Fibroblast of peridontal ligament (primary cell): Measurements from ENCODE around the gene ZNF425.
"Not testable (repeated sequence)": the region's sequence is repeated elsewhere in the genome, so short reads cannot be mapped to it uniquely, and the experiment has no call there.

Experiments
- DNase-seq: peaks from one replicate; pipeline ENCODE4 v3.0.0-alpha.2; 2010; ENCODE audit errors: extremely low read depth

Gene ZNF425

GRCh38 chr7:149133028-149133710 is 7.0 kb upstream of the ZNF425 start:
- no peak for DNase-seq

DNA sequence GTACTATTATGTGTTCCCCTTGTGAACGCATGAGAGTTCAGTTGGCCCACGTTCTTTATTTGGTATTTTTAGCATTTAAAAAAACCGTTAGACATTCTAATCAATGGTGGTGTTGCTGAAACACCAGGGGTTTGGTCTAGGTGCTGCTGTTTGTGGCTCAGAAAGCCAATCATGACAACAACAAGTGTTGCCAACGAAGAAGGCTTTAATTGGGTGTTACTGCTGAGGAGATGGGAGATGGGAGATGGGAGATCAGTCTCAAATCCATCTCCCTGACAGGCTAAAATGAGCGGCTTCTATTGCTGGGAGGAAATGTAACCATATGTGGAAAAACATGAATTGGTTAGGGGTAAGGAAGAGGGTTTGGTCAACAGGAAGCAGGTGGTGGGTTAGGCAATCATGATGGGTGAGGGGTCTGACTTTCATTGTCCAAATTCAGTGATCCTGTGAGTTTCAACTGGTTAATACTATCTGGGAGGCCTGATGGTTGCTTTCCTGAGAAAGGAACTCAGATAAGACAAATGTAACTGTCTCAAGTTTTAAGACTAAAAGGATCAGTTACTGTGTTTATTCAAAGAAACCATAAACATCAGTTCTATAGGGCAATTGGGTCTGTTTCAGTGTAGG is 4.6 kb upstream of the ZNF425 start:
- no peak for DNase-seq

DNA sequence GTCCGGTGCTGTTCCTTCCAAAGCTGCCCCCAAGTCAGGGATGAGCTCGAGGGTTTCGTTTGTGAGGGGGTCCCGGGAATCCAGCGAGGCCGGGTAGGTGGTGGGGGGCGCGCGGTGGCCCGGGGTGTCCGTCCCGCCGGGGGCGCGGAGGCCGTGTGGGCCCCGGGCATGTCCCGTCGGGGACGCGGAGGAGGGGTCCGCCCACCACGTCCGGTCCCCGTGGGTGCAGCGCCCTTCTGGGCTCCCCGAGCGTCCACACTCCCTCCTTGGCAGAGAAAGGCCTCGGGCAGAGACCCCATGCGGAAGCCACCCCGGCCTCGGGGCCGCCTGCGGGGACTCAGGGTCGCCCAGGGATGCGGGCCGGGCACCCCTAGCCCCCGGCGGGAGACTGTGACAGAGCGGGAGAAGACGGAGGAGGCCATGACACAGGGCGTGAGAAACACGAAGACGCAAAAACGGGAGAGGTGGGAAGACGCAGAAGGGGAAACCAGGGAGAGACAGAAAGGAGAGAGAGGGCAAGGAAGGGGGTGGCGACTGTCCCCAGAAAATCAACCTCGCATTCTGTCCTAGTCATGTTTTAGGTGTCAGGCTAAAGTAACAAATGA is 640 bp upstream of the ZNF425 start:
- no peak for DNase-seq

DNA sequence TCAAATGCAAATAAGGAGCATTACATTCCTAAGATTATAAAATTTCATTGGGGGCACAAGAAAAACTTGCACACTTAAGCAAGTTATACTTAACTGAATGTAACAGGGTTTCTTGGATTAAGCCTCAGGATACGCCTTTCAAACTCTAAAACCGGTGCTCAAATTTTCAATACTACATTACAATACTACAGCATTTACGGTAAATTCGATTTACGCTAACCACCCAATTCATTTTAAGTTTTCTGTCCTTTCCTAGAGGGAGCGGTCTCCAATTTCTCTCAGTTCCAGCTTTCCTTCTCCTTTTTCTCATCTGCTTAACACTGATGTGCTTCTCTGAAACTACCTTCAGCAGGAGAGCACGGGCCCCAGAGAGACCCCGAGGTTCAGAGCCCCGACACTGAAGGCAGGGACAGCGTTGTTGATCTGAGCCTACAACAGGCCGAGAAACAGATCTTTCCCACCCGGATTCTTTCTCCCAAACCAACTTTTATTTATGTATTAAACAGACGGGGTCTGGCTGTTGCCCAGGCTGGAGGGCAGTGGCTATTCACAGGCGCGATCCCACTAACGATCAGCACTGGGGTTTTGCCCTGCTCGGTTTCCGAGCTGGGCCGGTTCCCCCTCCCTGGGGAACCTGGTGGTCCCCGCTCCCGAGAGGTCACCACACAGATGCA is 798 bp downstream of the ZNF425 start:
- peak; percentile 24 for DNase-seq

GRCh38 chr7:149109969-149110368 is 16.2 kb downstream of the ZNF425 start:
- no peak for DNase-seq

DNA sequence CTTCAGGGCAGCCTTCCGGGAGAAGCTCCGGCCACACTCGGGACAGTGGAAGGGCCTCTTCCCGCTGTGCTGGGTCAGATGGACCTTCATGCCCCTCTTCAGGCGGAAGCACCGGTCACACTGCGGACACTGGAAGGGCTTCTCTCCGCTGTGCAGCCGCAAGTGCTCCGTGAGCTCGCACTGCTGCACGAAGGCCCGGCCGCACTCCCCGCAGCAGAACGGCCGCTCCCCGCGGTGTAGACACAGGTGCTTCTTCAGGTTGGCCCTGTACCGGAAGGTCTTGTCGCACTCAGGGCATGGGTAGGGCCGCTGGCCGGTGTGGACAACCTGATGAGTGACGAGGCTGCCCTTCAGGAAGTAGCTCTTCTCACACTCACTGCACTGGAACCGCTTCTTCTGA is 21.4 kb downstream of the ZNF425 start:
- no peak for DNase-seq

DNA sequence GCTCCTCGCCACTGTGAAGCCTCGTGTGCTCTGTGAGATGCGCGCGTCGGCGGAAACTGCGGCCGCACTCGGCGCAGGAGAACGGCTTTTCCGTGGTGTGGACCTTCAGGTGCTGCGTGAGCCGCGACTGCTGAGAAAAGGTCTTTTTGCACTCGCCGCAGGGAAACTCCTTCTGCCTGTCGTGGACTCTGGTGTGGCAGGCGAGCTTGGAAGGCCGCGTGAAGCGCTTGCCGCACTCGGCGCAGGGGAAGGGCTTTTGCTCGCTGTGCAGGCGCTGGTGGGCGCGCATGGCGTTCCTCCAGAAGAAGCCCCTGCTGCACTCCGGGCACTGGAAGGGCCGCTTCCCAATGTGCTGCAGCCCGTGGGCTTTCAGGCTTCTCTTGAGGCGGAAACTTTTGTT is 21.9 kb downstream of the ZNF425 start:
- no peak for DNase-seq

DNA sequence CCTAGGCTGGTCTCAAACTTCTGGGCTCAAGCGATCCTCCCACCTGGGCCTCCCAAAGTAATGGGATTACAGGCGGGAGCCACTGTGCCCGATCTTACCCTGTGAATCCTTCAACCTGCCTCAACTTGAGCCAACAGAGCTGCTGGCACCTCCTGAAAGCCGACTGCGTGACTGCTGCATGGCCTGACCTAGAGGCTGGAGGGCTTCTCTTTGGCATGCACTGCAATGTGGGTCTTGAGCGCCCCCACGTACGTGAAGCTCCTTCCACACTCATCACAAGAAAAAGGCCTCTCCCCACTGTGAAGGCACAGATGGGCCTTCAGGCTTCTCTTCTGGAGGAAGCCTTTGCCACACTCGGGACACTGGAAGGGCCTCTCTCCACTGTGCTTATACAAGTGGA is 22.7 kb downstream of the ZNF425 start:
- DNase-seq = no peak

DNA sequence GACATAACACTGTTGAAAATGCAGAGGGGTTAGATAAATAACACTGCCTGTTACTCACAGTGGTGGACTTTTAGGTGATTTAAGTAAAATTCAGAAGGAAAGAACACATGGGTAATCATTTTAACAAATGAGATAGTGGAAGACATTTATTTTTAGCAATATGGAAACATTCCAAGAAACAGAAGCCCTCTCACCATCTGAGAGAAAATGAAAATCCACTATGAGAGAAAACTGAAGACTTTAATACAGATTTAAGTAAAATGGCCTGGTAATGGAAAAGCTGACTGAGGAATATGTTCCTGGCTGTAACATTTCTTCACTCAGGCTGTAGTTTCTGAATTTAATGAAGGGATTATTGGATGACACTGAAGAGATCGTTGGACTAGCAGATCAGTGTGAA is 23.5 kb downstream of the ZNF425 start:
- DNase-seq = no peak

- DNase-seq = no peak
Observed at GRCh38 chr7:149100821-149101220, 25.3 kb downstream of the ZNF425 start.

DNA sequence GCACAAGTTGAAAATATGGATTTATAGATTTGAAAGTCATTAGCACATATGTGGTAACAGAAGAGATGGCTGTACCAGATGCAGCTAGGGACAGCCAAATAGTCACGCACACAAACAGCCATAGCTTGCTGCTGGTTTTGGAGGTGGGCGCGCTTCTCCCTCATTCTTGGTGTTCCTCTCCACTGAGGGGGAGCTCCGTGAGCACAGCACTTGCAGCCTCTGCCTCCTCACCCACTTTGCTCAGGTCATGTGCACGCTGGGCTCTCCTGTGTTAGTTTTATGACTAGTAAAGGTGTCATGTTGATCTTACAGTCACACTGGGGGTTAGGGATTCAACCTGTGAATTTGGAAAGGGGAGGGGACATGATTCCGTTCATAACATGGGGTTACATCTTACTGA is 27.1 kb downstream of the ZNF425 start:
- no peak for DNase-seq

DNA sequence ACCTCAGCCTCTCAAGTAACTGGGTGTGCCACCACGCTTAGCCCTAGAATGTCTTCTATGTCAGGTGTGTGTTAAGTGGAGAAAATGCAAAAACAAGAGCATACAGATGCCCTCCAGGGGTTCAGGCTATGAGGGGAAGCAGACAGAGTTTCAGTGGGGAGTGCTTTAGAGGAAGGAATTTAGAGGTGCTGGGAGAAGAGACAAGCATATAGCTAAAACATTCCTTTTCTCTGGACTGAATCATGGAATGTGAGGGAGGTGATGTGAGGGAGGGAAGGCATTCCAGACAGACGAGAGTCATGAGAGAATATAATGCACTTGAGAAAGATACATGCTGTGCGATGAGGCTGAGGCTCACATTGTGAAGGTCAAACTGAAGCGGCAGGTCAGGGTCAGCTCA is 29.0 kb downstream of the ZNF425 start:
- DNase-seq = no peak

- DNase-seq = no peak
Observed at GRCh38 chr7:149093228-149093627, 32.9 kb downstream of the ZNF425 start.

DNA sequence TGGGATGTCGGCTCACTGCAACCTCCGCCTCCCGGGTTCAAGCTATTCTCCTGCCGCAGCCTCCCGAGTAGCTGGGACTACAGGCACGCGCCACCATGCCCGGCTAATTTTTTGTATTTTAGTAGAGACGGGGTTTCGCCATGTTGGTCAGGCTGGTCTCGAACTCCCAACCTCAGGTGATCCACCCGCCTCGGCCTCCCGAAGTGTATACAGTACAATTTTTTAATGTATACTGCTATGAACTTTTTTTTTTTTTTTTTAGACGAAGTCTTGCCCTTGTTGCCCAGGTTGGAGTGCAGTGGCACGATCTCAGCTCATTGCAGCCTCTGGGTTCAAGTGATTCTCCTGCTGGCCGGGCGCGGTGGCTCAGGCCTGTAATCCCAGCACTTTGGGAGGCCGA is 33.9 kb downstream of the ZNF425 start:
- not testable (repeated sequence) for DNase-seq

DNA sequence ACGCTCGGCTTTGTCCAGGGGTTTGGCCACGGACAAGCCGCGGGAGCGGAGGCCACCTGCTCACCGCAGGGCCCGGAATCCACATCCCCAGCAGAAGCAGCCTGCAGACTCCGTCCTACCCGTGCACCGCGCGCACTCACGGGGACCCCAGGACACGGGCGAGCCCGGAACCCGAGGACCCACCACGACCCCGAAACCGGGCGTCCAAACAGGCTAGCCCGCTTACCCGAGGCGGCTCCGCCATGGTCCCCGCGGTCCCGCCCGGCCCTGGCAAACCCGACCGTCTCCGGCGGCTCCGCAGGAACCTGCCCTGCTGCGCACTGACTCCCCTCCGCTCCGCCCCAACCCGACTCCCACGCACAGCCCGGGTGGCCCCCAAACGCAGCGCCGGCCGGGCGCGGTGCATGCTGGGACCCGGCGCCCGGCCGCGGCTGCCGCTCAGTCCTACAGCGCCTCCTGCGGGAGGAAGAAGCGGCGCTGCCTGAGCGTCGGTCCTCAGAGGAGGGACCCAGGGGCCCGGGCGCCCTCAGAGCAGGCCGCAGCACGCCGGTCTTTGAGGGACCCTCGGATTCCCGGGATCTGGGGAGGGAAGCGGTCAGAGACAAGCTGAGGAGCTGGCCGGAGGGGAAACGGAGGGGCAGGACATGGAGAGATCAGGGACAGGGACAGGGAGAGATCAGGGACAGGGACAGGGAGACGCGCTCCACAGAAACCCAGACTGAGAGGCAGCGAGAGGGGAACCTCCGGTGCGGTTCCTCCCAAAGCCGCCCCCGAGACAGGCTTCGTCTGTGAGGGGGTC is 35.5 kb downstream of the ZNF425 start, which contains the start of gene ZNF786:
Gene ZNF786, minus strand, starts transcription at position 322 of the 799 bp plus-strand sequence. Its CDS starts 78 bp downstream, at position 244.
- DNase-seq = peak; percentile 78

- DNase-seq = no peak
Observed at GRCh38 chr7:149087376-149087775, 38.7 kb downstream of the ZNF425 start.

DNA sequence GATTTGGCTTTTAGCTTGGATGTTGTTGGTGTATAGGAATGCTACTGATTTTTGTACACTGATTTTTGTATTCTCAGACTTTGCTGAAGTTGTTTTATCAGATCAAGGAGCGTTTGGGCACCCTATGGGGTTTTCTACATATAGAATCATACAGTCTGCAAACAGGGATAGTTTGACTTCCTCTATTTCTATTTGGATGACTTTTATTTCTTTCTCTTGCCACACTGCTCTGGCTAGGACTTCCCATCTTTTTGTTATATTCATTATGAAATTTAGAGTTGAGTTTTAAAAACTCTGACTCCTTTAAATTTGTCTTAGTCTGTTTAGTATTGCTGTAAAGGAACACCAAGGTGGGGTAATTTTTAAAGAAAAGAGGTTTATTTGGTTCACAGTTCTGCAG is 40.3 kb downstream of the ZNF425 start:
- no peak for DNase-seq

DNA sequence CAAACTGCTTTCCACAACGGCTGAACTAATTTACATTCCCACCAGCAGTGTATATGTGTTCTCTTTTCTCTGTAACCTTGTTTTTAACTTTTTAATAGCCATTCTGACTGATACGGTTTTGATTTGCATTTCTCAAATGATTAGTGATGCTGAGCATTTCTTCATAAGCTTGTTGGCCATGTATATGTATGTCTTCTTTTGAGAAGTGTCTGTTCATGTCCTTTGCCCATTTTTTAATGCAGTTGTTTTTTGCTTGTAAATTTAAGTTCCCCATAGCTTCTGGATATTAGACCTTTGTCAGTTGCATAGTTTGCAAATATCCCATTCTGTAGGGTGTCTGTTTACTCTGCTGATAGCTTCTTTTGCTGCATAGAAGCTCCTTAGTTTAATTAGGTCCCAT is 41.7 kb downstream of the ZNF425 start:
- no peak for DNase-seq

DNA sequence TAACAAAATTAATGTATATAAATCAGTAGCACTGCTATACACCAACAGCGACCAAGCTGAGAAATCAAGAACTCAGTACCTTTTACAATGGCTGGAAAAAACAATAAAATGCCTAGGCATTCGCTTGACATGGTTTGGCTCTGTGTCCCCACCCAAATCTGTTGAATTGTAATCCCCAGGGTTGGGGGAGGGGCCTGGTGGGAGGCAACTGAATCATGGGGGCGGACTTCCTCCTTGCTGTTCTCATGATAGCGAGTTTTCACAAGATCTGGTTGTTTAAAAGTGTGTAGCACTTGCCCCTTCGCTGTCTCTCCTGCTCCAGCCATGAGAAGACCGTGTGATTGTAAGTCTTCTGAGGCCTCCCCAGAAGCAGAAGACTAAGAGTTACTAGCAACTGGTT is 44.2 kb downstream of the ZNF425 start:
- DNase-seq = no peak

- DNase-seq = no peak
Observed at GRCh38 chr7:149077594-149077993, 48.5 kb downstream of the ZNF425 start.

GRCh38 chr7:149075286-149075685 is 50.8 kb downstream of the ZNF425 start:
- no peak for DNase-seq
